ENCODE measurements around the gene STX1A. TPM values are rescaled to one million over a fixed set of nuclear protein-coding genes. Genes with fewer than 3 reads are reported as not detected.

The STX1A gene
- total and polyA plus RNA-seq, 2 of the 13 experiments (the other 11 are each of a cell fraction or from before 2014, with no cell fraction given), result 6.1 to 12.2 TPM

GRCh38 chr7:73683056-73683787 lies 36.2 kb downstream of the STX1A start, which contains the start of the genes BUD23 and DNAJC30 (continued):
- TF ChIP-seq ZNF160 (CRISPR knock-in tag; IDR thresholded peaks at IDR 0.05) (peak; percentile 81; the same call in 1 of the 2 replicates), GABPA (IDR thresholded peaks at IDR 0.05; ENCODE audit: low read depth, low read length) (no peak), GABPA (CRISPR knock-in tag; IDR thresholded peaks at IDR 0.05; ENCODE audit: low read depth) (peak; percentile 54; the same call in 1 of the 2 replicates), NR1H2 (CRISPR knock-in tag; IDR thresholded peaks at IDR 0.05; ENCODE audit: borderline replicate concordance, low read depth) (no peak), ZNF318 (CRISPR knock-in tag; IDR thresholded peaks at IDR 0.05) (no peak)
